ENCODE results near the gene ZNF804B.
"Not testable (repeated sequence)": the region's sequence is repeated elsewhere in the genome, so short reads cannot be mapped to it uniquely, and the experiment has no call there.

Gene ZNF804B

DNA sequence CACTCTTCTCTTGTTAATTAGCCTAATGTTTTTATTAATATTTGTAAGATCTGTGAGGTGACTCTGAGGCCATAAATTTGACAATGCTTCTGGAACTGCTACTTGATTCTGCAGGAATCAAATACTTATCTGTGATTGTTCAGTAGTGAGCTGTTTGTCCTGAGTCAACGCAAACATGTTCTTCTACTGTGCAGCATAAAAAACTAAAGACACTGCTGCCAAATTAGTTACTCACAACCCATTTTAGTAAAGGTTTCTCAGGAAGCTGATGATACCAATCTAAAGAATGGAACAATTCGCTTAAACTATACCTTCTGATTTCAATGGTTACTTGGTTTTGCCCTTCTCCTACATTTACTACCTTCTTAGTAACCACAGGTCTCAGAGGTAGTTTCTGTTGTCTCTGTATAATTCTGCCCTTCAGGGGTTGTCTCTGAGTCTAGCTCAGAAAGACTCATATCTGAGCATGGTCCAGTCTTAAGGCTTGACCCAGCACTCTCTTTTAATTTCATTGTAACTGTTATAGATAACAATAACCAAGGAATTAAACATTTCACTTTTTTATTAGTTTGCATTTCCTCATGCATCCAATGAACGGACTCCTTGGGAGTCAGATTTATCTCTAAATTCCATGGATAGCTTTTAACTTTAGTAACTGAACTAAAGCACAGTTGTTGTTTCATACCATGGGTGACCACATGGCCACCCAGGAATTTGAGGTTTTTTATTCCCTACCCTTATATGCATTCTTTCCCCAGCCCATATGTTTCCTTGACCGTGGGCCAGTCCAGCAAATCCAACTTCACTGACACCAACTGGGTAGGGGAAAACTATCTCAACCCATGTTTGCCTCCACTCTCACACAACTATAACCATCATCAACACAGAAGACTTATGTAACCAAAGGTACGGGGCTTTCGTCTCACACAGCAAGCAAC is 345.5 kb downstream of the ZNF804B start:
- DNase-seq, result no peak

DNA sequence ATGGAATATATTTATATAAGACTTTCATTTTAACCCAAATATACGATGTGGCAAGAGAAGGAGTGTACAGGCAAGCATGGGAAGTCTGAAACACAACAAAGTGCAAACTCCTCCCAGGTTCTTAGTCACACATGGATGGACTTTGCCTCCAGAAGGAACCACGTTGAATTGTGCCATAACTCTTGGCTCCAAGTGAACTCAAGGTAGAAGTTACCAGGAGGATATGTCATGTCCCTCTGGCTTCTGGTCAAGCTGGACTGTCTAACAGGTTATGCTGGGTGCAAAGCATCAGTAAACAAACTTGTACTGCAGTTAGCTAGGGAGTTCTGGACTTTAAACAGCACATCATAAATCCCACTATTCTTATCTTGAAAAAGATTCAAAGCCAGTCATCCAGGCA is 364.4 kb downstream of the ZNF804B start:
- no peak for DNase-seq

GRCh38 chr7:89129600-89130375 is 370.3 kb downstream of the ZNF804B start:
- no peak for DNase-seq

- DNase-seq, result no peak
Observed at GRCh38 chr7:89133357-89133756, 373.9 kb downstream of the ZNF804B start.

DNA sequence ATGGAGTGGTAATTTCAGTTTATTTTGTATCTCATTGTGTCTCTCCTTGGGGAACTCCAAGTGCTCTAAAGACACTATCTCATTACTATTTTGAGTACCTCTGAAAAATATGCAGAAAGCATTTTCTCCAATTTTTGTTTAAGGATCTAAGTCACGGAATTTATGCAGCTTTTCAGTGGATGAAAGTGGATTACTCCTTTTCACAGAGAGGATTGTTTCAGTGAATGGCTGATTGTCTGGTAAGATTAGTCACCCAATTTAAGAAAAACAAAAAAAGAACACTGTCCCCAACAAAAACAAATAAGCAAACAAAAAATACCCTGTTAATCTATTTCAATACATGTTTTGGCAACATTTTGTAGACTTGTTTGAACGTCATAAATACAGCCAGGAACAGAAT is 374.3 kb downstream of the ZNF804B start:
- no peak for DNase-seq

- DNase-seq, result no peak
Observed at GRCh38 chr7:89145801-89146200, 386.3 kb downstream of the ZNF804B start.

DNA sequence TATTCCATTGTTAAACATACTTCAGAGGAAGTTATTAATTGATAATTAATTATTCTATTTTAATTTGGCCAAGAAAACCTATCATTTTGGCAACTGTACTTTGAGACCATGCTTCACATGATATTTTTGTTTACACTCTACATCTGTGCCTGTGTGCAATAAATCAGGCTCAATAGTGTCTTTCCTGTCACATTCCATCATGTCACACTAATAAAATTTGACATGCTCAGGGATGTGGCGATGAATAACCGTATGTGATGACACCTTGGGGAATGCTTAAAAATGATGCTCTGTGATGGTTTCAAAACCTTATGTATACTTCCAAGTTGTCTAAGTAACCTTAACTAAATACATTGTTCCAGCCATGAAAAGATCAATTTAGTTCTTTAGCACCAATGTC is 400.6 kb downstream of the ZNF804B start:
- no peak for DNase-seq

DNA sequence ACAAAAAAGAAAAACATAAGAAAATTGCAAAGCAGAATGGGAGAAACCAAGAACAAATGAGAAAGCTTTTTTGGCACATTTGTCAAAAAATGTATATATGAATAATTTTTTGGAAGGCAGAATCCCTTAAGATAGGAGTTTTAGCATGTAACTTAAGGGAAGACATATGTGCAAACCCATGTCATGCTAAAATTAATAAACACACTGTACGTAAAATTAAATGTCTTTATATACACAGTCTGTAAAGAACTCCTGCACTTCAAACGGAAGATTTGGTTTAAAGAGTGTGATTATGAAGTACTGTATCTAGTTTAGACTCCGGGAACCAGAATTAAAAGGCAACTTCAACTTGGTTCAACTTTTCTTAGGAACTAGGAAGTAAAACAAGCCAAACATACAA is 405.9 kb downstream of the ZNF804B start:
- no peak for DNase-seq

DNA sequence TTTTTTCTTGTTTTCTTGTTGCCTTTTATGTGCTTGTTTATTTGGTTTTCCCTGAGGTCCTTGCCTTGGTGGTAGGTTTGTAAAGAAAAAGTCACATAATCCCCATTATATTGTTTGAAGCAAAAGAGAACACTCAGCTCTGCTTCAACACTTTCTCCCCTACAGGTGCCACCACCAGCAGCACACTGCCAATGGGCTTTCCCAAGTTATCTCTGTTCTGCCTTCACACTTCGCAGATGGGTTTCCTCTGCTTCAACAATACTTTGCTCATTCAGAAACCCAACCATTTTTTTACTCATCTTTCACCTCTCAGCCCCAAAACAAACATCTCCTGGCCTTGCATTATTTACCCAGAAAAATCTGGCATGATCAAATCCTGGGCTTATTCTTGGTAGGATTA is 411.1 kb downstream of the ZNF804B start:
- DNase-seq, result no peak

DNA sequence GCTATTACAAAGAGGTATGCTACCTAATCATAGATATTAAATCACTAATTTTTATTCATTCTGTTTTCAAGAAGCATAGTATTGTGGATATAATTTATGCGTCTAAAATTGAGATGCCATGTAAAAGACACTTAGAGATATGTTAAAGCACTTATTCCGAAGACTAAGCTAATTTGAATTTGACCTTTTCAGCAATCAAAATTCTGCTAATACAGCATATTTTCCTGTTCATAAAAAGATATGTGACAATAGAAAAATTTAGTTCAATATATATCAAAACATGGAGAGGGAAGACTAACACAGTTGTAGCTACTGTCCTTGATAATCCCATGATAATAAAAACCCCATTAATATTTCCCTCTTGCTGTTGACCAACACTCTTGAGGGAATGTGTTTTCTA is 422.6 kb downstream of the ZNF804B start:
- DNase-seq, result no peak

GRCh38 chr7:89183712-89184111 is 424.2 kb downstream of the ZNF804B start:
- no peak for DNase-seq

GRCh38 chr7:89200758-89201157 is 441.3 kb downstream of the ZNF804B start:
- no peak for DNase-seq

DNA sequence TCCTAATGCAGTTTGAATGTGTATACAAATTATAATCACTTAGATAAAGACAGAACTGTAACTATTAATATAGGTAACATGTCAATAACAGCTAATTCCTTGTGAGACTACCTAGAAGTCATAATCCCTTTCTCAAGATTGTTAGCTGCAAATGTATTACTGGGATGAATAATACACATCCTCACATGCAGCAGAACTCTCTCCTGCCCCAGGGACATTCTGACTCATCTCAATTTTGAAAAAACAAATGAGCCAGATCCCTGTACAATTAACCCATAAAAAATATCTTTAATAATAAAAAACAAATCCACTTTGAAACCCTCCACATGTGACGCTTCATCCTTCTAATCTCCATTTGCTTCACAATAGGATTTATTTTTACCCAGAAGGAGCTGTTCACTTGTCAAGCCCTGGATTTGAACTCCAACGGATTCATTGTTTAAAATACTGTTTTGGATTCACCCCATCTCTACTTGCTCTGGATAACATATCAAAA is 464.4 kb downstream of the ZNF804B start:
- DNase-seq, result no peak

GRCh38 chr7:89228688-89229171 is 469.2 kb downstream of the ZNF804B start:
- not testable (repeated sequence) for DNase-seq

DNA sequence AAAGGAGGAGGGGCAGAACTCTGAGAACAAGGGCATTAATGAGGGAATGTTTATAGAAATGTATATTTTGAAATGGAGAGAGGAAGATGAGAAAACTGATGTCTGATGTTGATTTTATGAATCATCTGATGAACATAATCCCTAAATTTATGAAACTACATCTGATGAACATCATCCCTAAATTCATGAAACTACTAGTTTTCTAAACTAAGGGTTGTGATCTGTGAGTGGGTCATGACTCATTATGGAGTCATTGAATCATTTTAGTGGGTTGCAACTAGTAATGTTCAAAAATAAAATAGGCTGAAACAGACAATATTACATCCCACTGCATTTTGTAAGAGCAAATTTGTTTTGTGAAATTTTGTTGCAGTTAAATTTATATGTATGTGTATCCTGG is 478.7 kb downstream of the ZNF804B start:
- DNase-seq, result no peak

DNA sequence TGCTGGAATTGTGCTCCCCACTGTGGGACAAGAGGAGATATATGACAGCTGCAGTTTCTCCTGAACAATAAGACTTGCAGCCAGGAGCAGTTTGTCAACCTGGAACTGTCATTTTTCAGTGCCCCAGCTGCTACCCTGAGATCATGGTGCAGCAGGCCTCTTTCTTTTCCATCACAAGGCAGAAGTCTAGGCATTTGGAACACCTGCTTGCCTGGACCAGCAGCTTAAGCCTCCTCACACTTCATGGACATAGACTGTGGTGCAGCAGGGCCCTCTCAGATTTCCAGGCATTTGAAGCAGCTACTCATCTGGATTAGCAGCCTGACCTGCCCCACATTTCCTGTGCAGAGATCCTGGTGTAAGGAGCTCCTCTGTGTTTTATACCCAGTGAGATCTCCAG is 486.7 kb downstream of the ZNF804B start:
- DNase-seq, result no peak

DNA sequence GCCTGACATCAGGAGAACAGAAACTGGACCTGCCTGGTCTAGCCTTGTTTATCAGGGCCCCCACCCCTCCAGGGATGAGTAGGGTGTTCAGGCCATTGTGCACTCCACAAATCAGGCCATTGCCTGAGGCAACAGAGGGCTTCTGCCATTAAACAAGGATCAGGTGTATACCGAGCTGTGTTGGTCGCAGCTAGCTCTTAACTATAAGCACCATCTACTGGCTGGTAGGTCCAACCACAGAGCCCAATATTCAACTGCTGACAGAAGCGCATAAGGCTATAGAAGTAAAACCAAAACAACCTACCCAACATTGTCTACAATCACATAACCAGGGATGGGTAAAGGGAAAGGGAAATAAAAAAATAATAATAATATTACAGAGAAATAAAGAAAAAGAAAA is 487.7 kb downstream of the ZNF804B start:
- no peak for DNase-seq

GRCh38 chr7:89259085-89259484 is 499.6 kb downstream of the ZNF804B start:
- no peak for DNase-seq

DNA sequence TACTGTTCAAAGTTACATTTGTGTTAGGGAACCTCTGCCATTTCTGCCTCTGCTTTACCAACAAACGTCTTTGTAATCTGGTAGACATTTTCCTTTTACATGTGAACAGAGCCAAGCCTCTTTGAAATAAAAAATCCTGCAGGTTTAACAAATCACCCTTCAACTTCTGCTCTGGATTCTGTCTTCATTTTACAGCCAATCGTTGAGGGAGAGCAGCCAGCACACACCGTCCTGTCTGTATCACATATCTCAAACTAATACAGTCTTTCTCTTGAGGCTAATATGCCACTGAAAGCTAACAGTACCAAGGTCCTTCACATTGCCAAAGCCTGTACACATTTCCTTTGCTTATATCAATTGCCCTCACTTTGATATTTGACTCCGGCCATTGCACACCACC is 504.6 kb downstream of the ZNF804B start:
- DNase-seq, result no peak

DNA sequence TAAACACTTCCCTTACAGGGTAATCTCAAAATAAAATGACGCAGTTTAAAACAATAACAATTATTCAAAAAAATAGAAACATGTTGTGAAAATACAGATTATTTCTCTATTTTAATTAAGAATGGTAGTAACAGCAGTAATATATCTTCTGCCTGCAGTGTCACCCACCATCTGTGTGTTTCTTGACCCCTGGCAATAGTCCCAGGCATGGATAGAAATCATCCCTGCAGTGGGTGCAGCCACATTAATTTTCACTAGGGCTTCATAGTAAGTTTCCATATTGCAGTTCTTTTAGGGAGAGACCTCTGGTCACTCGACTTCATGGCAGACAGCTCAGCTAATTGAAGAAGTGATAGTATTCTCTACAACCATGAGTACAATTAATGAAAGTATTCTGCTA is 506.1 kb downstream of the ZNF804B start:
- no peak for DNase-seq

DNA sequence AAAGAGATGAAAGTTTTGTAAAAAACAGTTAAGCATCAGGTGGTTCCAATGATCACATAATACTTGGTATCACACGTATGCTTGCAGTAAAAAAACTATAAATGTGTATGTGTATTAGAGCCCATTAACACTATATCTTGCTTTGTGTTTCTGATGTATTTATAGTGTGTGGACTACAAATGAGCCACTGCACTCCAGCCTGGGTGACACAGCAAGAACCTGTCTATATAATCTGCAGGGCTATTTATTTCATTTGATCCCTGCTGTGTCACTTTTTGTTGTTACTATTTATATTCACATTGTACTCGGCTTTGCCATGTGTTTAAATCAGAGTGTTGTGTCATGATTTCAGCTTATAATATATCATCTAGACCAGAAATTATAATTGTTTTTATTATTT is 523.8 kb downstream of the ZNF804B start:
- no peak for DNase-seq

GRCh38 chr7:89308535-89308934 is 549.0 kb downstream of the ZNF804B start:
- DNase-seq, result no peak

DNA sequence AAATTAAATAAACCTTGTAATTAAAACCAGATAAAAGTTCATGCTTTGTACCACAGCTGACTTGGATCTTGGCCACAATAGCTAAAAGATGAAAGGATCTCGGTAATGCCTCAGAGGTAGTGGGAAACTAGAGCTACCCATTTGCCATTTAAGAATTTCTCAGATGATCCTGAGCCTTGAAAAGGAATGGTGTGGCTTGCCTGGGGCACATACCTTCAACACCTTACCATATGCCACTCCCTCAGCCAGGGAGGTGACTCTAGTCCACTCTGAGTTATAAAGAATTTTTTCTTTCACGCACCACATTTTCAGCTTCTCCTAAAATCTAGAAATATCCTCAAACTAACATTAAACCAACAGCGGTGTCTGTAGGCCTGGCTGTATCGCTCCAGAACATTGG is 552.4 kb downstream of the ZNF804B start:
- DNase-seq, result no peak

DNA sequence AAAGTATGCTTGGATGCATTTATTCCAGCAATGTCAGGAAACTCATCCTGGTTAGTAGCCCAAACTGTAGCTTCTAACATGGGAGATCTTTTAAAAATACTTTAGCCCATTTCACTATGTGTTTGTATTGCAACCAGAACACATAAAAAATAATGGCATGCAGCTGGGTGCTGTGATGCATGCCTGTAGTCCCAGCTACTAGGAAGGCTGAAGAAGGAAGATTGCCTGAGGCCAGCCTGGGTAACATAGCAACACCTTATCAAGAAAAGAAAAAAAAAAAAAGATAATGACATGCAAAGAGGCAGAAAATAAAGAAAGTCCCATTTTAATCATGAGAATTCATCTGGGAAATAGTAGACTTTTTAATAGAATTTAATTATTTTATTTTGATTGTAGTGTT is 553.1 kb downstream of the ZNF804B start:
- DNase-seq, result no peak

Data from activated gamma-delta T cell treated with Interleukin-2 at 50 U/mL for 16 hours (primary cell).